Endothelial cell (in vitro differentiated cells): ENCODE results near the gene NCAN. TPM values are rescaled to one million over a fixed set of nuclear protein-coding genes. Genes with fewer than 3 reads are reported as not detected.

Source experiments
- DNase-seq: peaks from one replicate; pipeline ENCODE4 v3.0.0; 2021; ENCODE audit warnings: low spot score
- H3K27ac Mint-ChIP-seq: one replicate; pipeline ENCODE4 v1.8.0; 2021; ENCODE audit warnings: mixed read lengths, inconsistent platforms; ENCODE audit not compliant: unreplicated experiment
- H3K27me3 Mint-ChIP-seq: one replicate; pipeline ENCODE4 v1.8.0; 2021; ENCODE audit warnings: mild to moderate bottlenecking, moderate library complexity, mixed read lengths, inconsistent platforms; ENCODE audit not compliant: unreplicated experiment
- H3K36me3 Mint-ChIP-seq: one replicate; pipeline ENCODE4 v1.8.0; 2021; ENCODE audit warnings: mild to moderate bottlenecking, low read depth, mixed read lengths, inconsistent platforms; ENCODE audit not compliant: unreplicated experiment
- H3K4me1 Mint-ChIP-seq: one replicate; pipeline ENCODE4 v1.8.0; 2021; ENCODE audit warnings: mild to moderate bottlenecking, mixed read lengths, inconsistent platforms; ENCODE audit not compliant: unreplicated experiment
- H3K4me3 Mint-ChIP-seq: one replicate; pipeline ENCODE4 v1.8.0; 2021; ENCODE audit warnings: mild to moderate bottlenecking, mixed read lengths, inconsistent platforms; ENCODE audit not compliant: unreplicated experiment
- H3K9me3 Mint-ChIP-seq: one replicate; pipeline ENCODE4 v1.8.0; 2021; ENCODE audit warnings: mixed read lengths, inconsistent platforms; ENCODE audit not compliant: unreplicated experiment
- CTCF ChIP-seq: fragments of 200-600 bp; sonication (generic); IDR thresholded peaks from one replicate; pipeline ENCODE4 v1.5.0; 2021; ENCODE audit warnings: antibody characterized with exemption; ENCODE audit not compliant: unreplicated experiment
- total RNA-seq: library from RNA; stranded (reverse); fragmentation: NEBNext Ultra II Directional; extraction: Animal tissue kit (Norgen Biotek cat#: 25700); gene quantifications from one replicate; pipeline ENCODE4 v1.2.1, GENCODE V29; 2021; ENCODE audit not compliant: unreplicated experiment

The NCAN gene
- total RNA-seq, 1 donor from 2014 or later: 0.05 TPM

DNA sequence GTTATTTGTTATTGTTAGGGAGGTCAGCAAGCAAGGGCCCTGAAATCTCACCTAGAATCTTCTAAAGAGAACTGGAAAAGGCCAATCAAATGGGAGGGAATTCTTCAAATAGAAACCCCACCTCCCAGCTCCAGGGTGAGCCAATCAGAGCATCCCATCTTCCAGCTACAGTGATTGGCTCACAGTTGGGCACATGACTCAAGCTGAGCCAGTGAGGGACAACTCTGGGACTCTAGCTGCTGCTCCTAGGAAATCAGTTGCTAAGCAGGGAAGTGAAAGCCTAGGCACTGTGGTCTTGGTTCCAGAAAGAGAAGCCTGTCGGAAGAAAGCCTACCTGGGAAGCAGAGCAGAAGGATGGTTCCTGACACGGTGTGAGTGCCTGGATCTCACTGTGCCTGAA, 48.0 kb downstream of the NCAN start:
- H3K4me1 Mint-ChIP-seq: peaks cover 6% of the 10 kb centered on the region
- H3K9me3 Mint-ChIP-seq: no peaks in the 10 kb centered on the region
- peak overlapping the region; percentile 18 for H3K27ac Mint-ChIP-seq
- no peak for DNase-seq
- no peak for TF ChIP-seq CTCF
- H3K4me3 Mint-ChIP-seq: no peak overlapping the region
- H3K36me3 Mint-ChIP-seq: peaks cover 5% of the 10 kb centered on the region
- H3K27me3 Mint-ChIP-seq: peaks cover 26% of the 10 kb centered on the region

- Mint-ChIP-seq H3K9me3 (no peaks in the 10 kb centered on the region), H3K36me3 (peaks cover 5% of the 10 kb centered on the region), H3K27ac (no peak overlapping the region), H3K4me1 (peaks cover 6% of the 10 kb centered on the region), H3K4me3 (peak overlapping the region; percentile 31), H3K27me3 (peaks cover 25% of the 10 kb centered on the region)
- TF ChIP-seq CTCF: no peak
- no peak for DNase-seq
These were observed 48.9 kb downstream of the NCAN start for GRCh38 chr19:19260417-19261214.

DNA sequence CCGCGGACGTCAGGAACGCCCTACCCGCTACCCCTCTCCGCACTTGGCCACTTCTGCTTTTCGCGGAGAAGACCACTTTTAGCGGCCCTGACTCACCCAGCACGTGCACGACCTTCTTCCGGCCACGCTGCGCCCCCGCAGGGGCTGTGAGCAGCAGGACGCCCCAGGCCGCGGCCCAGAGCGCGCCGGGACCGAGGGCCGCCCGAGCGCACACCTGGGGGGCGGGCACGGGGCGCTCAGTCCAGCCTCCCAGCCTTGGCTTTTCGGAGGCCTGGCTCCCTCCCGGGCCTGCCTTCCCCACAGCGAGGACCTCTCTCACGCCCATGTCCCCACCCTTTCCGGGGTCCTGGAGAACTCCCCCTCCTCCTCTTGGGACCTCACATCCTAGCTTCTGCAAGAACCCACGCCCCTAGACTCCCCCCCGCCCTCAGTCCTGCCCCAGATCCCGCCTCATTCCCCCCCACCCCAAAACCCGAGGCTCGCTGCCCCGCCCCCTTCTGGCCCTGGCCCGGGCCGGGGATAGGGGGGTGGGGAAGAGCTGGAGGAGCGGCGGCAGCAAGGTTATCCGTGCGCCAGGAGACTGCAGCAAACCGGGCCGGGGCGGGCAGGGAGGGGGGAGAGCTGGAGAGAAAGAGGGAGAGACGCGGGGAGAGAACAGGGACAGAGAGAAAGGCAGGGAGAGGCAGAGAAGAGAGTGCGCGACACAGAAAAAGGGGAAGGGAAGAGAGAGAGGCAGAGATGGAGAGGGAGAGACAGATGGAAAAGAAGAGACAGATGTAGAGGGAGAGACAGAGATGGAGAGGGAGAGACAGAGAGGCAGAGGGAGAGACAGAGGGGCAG, 49.8 kb downstream of the NCAN start:
- DNase-seq: no peak

DNA sequence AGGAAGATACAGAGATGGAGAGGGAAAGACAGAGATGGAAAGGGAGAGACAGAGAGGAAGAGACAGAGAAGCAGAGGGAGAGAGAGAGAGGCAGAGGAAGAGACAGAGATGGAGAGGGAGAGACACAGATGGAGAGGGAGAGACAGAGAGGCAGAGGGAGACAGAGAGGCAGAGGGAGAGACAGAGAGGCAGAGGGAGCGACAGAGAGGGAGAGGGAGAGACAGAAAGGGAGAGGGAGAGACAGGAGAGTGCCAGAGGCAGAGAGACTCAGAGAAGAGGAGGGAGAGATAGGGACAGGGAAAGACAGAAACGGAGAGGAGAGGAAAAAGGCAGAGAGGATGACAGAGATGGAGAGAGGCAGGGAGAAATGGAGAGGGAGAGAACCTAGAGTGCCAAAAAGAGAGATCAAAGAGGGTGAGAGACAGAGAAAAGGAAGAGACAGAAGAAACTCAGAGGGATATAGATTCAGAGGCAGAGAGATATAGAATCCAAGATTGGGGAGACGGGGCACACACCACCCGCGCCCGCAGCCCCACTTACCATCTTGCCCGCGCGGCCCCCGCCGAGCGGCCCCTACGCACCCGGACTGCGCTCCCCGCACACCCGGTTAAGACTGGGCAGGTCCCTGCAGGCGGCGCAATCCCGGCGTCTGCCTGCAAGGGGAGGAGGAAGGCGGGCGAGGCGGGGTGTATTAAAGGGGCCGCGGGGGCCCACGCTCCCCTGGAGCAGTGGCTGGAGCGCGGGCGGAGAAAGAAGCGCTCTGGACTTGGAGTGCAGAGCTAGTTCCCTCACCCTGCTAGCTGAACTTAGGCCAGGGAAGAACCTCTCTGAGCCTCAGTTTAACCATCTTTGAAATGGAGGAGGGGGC, 50.7 kb downstream of the NCAN start:
- peak; percentile 5 for DNase-seq
- peaks cover 27% of the 10 kb centered on the region for H3K27me3 Mint-ChIP-seq
- no peak overlapping the region for H3K27ac Mint-ChIP-seq

More for the DNA sequence above, 49.8 kb downstream of the NCAN start:
- TF ChIP-seq CTCF: no peak
- peaks cover 27% of the 10 kb centered on the region for H3K27me3 Mint-ChIP-seq
- H3K9me3 Mint-ChIP-seq: no peaks in the 10 kb centered on the region
- peaks cover 5% of the 10 kb centered on the region for H3K36me3 Mint-ChIP-seq
- peaks cover 6% of the 10 kb centered on the region for H3K4me1 Mint-ChIP-seq
- H3K27ac Mint-ChIP-seq: no peak overlapping the region
- H3K4me3 Mint-ChIP-seq: peak overlapping the region; percentile 10

More for the DNA sequence above, 50.7 kb downstream of the NCAN start:
- peaks cover 5% of the 10 kb centered on the region for H3K36me3 Mint-ChIP-seq
- H3K9me3 Mint-ChIP-seq: no peaks in the 10 kb centered on the region
- peaks cover 6% of the 10 kb centered on the region for H3K4me1 Mint-ChIP-seq
- H3K4me3 Mint-ChIP-seq: peak overlapping the region; percentile 29
- TF ChIP-seq CTCF: no peak
